ENCODE data around the gene DIDO1.
"Not testable (repeated sequence)": the region's sequence is repeated elsewhere in the genome, so short reads cannot be mapped to it uniquely, and the experiment has no call there.

DIDO1 gene

DNA sequence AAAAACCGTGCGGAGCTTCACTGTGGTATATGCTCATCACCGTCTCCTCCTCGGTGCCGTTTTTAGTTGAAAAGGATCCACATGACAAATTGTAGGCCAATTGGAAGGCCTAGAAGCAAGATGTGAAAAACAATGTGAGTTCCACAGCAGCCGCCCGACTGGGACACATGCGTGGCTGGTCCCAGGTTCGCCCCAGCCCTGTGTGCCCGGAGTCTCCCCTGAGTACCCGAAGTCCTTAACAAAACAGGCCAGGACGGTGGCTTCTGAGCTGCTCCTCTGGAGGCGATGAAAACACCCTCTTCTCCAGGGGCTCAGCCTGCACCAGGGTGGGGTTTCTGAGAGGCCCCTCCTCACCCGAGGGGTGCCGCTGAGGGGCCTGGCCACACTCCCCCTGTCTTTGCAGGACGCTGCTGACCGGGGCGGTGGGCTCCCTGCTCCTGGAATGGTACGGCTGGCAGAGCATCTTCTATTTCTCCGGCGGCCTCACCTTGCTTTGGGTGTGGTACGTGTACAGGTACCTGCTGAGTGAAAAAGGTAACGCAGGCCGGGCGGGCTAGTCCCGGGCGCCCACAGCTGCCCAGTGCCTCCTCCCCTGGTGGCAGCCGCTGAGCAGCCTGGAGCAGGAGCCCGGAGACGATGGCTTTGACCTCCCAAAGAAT is 36.0 kb upstream of the DIDO1 start:
- Histone ChIP-seq H3K79me2 (no peaks in the 10 kb centered on the region), H3K4me1 (no peaks in the 10 kb centered on the region), H3K36me3 (ENCODE audit: control insufficient read depth, insufficient read depth, low read length) (no peaks in the 10 kb centered on the region), H3K4me3 (ENCODE audit: low read depth, low read length) (no peak overlapping the region), H3K9ac (no peak overlapping the region), H3K27me3 (ENCODE audit: control insufficient read depth, insufficient read depth, low read length) (no peaks in the 10 kb centered on the region), H3K4me2 (ENCODE audit: low read length) (no peak overlapping the region), H2AFZ (no peak overlapping the region), H3K27ac (no peak overlapping the region), H3K9me3 (ENCODE audit: control insufficient read depth, low read length) (no peaks in the 10 kb centered on the region)
- TF ChIP-seq, protein P1, sequence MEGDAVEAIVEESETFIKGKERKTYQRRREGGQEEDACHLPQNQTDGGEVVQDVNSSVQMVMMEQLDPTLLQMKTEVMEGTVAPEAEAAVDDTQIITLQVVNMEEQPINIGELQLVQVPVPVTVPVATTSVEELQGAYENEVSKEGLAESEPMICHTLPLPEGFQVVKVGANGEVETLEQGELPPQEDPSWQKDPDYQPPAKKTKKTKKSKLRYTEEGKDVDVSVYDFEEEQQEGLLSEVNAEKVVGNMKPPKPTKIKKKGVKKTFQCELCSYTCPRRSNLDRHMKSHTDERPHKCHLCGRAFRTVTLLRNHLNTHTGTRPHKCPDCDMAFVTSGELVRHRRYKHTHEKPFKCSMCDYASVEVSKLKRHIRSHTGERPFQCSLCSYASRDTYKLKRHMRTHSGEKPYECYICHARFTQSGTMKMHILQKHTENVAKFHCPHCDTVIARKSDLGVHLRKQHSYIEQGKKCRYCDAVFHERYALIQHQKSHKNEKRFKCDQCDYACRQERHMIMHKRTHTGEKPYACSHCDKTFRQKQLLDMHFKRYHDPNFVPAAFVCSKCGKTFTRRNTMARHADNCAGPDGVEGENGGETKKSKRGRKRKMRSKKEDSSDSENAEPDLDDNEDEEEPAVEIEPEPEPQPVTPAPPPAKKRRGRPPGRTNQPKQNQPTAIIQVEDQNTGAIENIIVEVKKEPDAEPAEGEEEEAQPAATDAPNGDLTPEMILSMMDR (IDR thresholded peaks at IDR 0.05): no peak

DNA sequence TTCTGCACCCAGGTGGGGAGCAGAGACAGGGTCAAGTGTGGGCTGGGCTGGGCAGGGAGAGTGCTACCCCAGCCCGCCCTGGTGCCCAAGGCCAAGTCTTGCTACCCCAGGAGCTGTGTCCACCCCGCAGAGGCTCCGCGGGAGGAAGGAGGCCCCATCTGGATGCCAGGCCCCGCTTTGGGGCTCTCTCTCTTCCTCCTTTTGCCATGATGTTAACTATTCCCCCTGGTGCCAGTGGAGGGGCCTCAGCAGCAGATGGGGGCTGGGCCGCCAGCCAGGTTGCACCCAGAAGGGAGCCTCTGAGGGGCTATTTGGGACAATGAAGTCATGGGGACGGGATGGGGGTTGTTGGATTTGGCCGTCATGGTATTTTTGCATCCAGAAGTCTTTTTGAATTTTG is 35.5 kb upstream of the DIDO1 start:
- Histone ChIP-seq H3K9ac (no peak overlapping the region), H3K27me3 (ENCODE audit: control insufficient read depth, insufficient read depth, low read length) (no peaks in the 10 kb centered on the region), H3K4me2 (ENCODE audit: low read length) (no peak overlapping the region), H3K36me3 (ENCODE audit: control insufficient read depth, insufficient read depth, low read length) (no peaks in the 10 kb centered on the region), H3K4me3 (ENCODE audit: low read depth, low read length) (no peak overlapping the region), H3K79me2 (no peaks in the 10 kb centered on the region), H3K27ac (no peak overlapping the region), H3K9me3 (ENCODE audit: control insufficient read depth, low read length) (no peaks in the 10 kb centered on the region), H3K4me1 (no peaks in the 10 kb centered on the region), H2AFZ (no peak overlapping the region)
- TF ChIP-seq, protein P1 (IDR thresholded peaks at IDR 0.05): no peak

- no peaks in the 10 kb centered on the region for H3K27me3 ChIP-seq (ENCODE audit: control insufficient read depth, insufficient read depth, low read length)
- TF ChIP-seq, protein P1 (IDR thresholded peaks at IDR 0.05): no peak
- no peak overlapping the region for H2AFZ ChIP-seq
- H3K4me2 ChIP-seq (ENCODE audit: low read length): no peak overlapping the region
- no peaks in the 10 kb centered on the region for H3K9me3 ChIP-seq (ENCODE audit: control insufficient read depth, low read length)
- H3K36me3 ChIP-seq (ENCODE audit: control insufficient read depth, insufficient read depth, low read length): no peaks in the 10 kb centered on the region
- no peak overlapping the region for H3K27ac ChIP-seq
- no peak overlapping the region for H3K9ac ChIP-seq
- no peaks in the 10 kb centered on the region for H3K4me1 ChIP-seq
- no peaks in the 10 kb centered on the region for H3K79me2 ChIP-seq
- no peak overlapping the region for H3K4me3 ChIP-seq (ENCODE audit: low read depth, low read length)
These were observed 35.0 kb upstream of the DIDO1 start for GRCh38 chr20:62961310-62961783.

DNA sequence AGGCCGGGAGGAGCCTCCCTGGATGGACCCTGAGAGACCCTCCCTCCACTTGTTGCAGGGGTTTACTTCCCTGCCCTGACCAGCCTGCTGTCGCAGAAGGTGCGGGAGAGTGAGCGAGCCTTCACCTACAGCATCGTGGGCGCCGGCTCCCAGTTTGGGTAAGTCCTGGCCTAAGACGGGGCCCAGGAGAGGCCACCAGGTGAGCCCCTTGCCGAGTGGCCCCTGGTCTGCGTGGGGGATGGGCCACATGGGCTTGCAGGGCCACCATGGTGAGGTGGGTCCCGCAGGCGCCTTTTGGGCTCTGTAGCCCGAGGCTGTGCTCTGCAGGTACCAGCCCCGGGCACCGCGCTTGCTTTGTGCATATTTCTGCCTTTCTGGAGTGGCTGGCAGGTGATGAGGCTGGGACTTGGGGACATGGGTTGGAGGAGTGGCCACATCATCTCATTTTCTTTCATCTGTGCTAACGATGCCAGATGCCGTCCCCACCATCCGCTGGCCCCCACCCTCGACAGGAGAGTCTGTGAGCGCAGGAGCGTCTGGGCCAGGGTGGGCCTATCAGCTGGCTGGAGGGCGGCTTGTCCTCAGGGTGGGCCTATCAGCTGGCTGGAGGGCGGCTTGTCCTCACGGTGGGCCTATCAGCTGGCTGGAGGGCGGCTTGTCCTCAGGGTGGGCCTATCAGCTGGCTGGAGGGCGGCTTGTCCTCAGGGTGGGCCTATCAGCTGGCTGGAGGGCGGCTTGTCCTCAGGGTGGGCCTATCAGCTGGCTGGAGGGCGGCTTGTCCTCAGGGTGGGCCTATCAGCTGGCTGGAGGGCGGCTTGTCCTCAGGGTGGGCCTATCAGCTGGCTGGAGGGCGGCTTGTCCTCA is 34.4 kb upstream of the DIDO1 start:
- not testable (repeated sequence) for H3K4me2 ChIP-seq (ENCODE audit: low read length); H3K27ac ChIP-seq; H3K9me3 ChIP-seq (ENCODE audit: control insufficient read depth, low read length); H3K4me1 ChIP-seq; H3K79me2 ChIP-seq; H2AFZ ChIP-seq; H3K36me3 ChIP-seq (ENCODE audit: control insufficient read depth, insufficient read depth, low read length); H3K4me3 ChIP-seq (ENCODE audit: low read depth, low read length); H3K27me3 ChIP-seq (ENCODE audit: control insufficient read depth, insufficient read depth, low read length); H3K9ac ChIP-seq

GRCh38 chr20:62959998-62960436 is 33.7 kb upstream of the DIDO1 start:
- TF ChIP-seq, protein P1 (IDR thresholded peaks at IDR 0.05): no peak
- no peaks in the 10 kb centered on the region for H3K36me3 ChIP-seq (ENCODE audit: control insufficient read depth, insufficient read depth, low read length)
- no peak overlapping the region for H3K4me3 ChIP-seq (ENCODE audit: low read depth, low read length)
- no peak overlapping the region for H3K4me2 ChIP-seq (ENCODE audit: low read length)
- no peaks in the 10 kb centered on the region for H3K79me2 ChIP-seq
- H3K4me1 ChIP-seq: peaks cover 8% of the 10 kb centered on the region
- H3K27ac ChIP-seq: no peak overlapping the region
- no peaks in the 10 kb centered on the region for H3K27me3 ChIP-seq (ENCODE audit: control insufficient read depth, insufficient read depth, low read length)
- H3K9ac ChIP-seq: no peak overlapping the region
- H2AFZ ChIP-seq: no peak overlapping the region
- H3K9me3 ChIP-seq (ENCODE audit: control insufficient read depth, low read length): no peaks in the 10 kb centered on the region

Measured in parathyroid adenoma (tissue), 2 donors.